ENCODE data around the gene CIB4. TPM values are rescaled to one million over a fixed set of nuclear protein-coding genes. Genes with fewer than 3 reads are reported as not detected.

Gene CIB4
- total and polyA plus RNA-seq, 9 of the 15 experiments (the other 6 are each of a cell fraction or from before 2014, with no cell fraction given), result not detected

GRCh38 chr2:26560892-26561291 lies 80.3 kb downstream of the CIB4 start:
- POLR2A ChIA-PET, result interaction anchor here (0.7 kb wide), 1 partner anchor 86 kb away, joined by 3 read pairs; no protein-coding TSS in a partner anchor
- Histone ChIP-seq H3K4me3 (no peak overlapping the region), H4K20me1 (replicated peaks; ENCODE audit: control insufficient read depth, insufficient read depth, low read length) (no peaks in the 10 kb centered on the region), H3K36me3 (ENCODE audit: control insufficient read depth, insufficient read depth, low read length) (no peaks in the 10 kb centered on the region), H3K27me3 (ENCODE audit: control insufficient read depth in 2 of 2, insufficient read depth in 2 of 2, low read length in 2 of 2) (peaks cover 63 to 87% of the 10 kb centered on the region in 2 experiments), H2AFZ (ENCODE audit: low read depth, low read length) (no peak overlapping the region), H3K9me3 (replicated peaks; ENCODE audit: control insufficient read depth, insufficient read depth, low read depth, low read length) (no peaks in the 10 kb centered on the region), H3K9ac (ENCODE audit: insufficient read depth in 1 of 2, low read depth in 2 of 2, low read length in 2 of 2) (no peak overlapping the region), H3K9me1 (ENCODE audit: control insufficient read depth, insufficient read depth, low read length) (no peaks in the 10 kb centered on the region), H3K4me1 (replicated peaks in 1 of 2; ENCODE audit: control insufficient read depth in 2 of 2, insufficient read depth in 2 of 2, low read length in 2 of 2) (peaks cover 0 to 16% of the 10 kb centered on the region in 2 experiments; a peak in 2 of 5 replicates), H3K27ac (ENCODE audit: extremely low read depth, low read depth, low read length) (no peak overlapping the region), H3K79me2 (ENCODE audit: control insufficient read depth, insufficient read depth, low read length) (no peaks in the 10 kb centered on the region), H3K4me2 (ENCODE audit: insufficient read depth, low read length) (no peak overlapping the region)
- no peak for FAIRE-seq
- WGBS (ENCODE audit: insufficient coverage, low coverage, missing lambda C conversion rate), result 3% methylated on average over 3 of the region's 3 CpGs
- no peak for DNase-seq (ENCODE audit: extremely low read depth in 1 of 4, low spot score in 3 of 4)
- intact Hi-C loops (cut with micrococcal nuclease) (no loop called here), in situ Hi-C loops (cut with MboI) (no loop called here)
- TF ChIP-seq, protein P1, sequence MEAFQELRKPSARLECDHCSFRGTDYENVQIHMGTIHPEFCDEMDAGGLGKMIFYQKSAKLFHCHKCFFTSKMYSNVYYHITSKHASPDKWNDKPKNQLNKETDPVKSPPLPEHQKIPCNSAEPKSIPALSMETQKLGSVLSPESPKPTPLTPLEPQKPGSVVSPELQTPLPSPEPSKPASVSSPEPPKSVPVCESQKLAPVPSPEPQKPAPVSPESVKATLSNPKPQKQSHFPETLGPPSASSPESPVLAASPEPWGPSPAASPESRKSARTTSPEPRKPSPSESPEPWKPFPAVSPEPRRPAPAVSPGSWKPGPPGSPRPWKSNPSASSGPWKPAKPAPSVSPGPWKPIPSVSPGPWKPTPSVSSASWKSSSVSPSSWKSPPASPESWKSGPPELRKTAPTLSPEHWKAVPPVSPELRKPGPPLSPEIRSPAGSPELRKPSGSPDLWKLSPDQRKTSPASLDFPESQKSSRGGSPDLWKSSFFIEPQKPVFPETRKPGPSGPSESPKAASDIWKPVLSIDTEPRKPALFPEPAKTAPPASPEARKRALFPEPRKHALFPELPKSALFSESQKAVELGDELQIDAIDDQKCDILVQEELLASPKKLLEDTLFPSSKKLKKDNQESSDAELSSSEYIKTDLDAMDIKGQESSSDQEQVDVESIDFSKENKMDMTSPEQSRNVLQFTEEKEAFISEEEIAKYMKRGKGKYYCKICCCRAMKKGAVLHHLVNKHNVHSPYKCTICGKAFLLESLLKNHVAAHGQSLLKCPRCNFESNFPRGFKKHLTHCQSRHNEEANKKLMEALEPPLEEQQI (IDR thresholded peaks at IDR 0.05), result no peak
- TF ChIP-seq ZNF717 (CRISPR knock-in tag; IDR thresholded peaks at IDR 0.05), result no peak
- TF ChIP-seq SRSF3 (IDR thresholded peaks at IDR 0.05; ENCODE audit: insufficient read depth, low read length), result no peak
- no peak for TF ChIP-seq HNRNPH1 (optimal IDR thresholded peaks at IDR 0.05; ENCODE audit: low read depth, low read length)
- TF ChIP-seq, protein P2, sequence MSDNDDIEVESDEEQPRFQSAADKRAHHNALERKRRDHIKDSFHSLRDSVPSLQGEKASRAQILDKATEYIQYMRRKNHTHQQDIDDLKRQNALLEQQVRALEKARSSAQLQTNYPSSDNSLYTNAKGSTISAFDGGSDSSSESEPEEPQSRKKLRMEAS (CRISPR knock-in tag; IDR thresholded peaks at IDR 0.05), result no peak
- no peak for TF ChIP-seq MAFF (IDR thresholded peaks at IDR 0.05; ENCODE audit: low read length)
- TF ChIP-seq HOMEZ (CRISPR knock-in tag; IDR thresholded peaks at IDR 0.05), result no peak
- no peak for TF ChIP-seq FOXJ3 (CRISPR knock-in tag; IDR thresholded peaks at IDR 0.05)
- TF ChIP-seq PYGO2 (tag; IDR thresholded peaks at IDR 0.05), result no peak
- TF ChIP-seq, protein P3, sequence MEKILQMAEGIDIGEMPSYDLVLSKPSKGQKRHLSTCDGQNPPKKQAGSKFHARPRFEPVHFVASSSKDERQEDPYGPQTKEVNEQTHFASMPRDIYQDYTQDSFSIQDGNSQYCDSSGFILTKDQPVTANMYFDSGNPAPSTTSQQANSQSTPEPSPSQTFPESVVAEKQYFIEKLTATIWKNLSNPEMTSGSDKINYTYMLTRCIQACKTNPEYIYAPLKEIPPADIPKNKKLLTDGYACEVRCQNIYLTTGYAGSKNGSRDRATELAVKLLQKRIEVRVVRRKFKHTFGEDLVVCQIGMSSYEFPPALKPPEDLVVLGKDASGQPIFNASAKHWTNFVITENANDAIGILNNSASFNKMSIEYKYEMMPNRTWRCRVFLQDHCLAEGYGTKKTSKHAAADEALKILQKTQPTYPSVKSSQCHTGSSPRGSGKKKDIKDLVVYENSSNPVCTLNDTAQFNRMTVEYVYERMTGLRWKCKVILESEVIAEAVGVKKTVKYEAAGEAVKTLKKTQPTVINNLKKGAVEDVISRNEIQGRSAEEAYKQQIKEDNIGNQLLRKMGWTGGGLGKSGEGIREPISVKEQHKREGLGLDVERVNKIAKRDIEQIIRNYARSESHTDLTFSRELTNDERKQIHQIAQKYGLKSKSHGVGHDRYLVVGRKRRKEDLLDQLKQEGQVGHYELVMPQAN (IDR thresholded peaks at IDR 0.05; ENCODE audit: borderline replicate concordance), result no peak
- TF ChIP-seq ZNF695 (CRISPR knock-in tag; IDR thresholded peaks at IDR 0.05), result no peak
- TF ChIP-seq ZC3H4 (CRISPR knock-in tag; IDR thresholded peaks at IDR 0.05; ENCODE audit: borderline replicate concordance), result no peak
- TF ChIP-seq SPI1 (IDR thresholded peaks at IDR 0.05; ENCODE audit: borderline replicate concordance, low read depth, low read length), result no peak
- no peak for TF ChIP-seq EP300 (IDR thresholded peaks at IDR 0.05; ENCODE audit: low read length)
- ATAC-seq, result no peak
- CTCF ChIA-PET (ENCODE audit: low intra/inter-chr PET ratio), result no interaction called here
- BruUV-seq (replicated peaks), result no TSS peak
